ENCODE results near the gene CAMK1G.

DNA sequence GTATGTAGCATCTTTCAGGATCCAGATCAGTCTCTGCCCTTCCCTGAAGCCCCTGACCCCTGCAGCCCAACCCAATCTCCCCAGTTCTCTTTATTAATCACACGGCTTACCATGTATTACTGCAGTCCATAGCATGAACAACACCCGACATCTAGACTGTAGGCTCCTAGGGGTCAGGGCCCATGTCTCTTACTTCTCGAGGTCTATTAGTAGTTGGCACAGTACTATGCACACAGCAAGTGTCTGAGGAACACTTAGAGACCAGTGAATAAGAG lies 27.1 kb downstream of the CAMK1G start:
- no peak for TF ChIP-seq POLR2AphosphoS5 (IDR thresholded peaks at IDR 0.05)
- TF ChIP-seq, protein P1, sequence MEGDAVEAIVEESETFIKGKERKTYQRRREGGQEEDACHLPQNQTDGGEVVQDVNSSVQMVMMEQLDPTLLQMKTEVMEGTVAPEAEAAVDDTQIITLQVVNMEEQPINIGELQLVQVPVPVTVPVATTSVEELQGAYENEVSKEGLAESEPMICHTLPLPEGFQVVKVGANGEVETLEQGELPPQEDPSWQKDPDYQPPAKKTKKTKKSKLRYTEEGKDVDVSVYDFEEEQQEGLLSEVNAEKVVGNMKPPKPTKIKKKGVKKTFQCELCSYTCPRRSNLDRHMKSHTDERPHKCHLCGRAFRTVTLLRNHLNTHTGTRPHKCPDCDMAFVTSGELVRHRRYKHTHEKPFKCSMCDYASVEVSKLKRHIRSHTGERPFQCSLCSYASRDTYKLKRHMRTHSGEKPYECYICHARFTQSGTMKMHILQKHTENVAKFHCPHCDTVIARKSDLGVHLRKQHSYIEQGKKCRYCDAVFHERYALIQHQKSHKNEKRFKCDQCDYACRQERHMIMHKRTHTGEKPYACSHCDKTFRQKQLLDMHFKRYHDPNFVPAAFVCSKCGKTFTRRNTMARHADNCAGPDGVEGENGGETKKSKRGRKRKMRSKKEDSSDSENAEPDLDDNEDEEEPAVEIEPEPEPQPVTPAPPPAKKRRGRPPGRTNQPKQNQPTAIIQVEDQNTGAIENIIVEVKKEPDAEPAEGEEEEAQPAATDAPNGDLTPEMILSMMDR (IDR thresholded peaks at IDR 0.05) = no peak
- no peak for TF ChIP-seq POLR2A (IDR thresholded peaks at IDR 0.05)
- no peak for TF ChIP-seq EP300 (IDR thresholded peaks at IDR 0.05)
